ENCODE measurements around the gene SPRY4.
"Not testable (repeated sequence)": the region's sequence is repeated elsewhere in the genome, so short reads cannot be mapped to it uniquely, and the experiment has no call there.

Gene SPRY4

GRCh38 chr5:142314109-142314508 is 10.7 kb downstream of the SPRY4 start:
- no peak for DNase-seq

DNA sequence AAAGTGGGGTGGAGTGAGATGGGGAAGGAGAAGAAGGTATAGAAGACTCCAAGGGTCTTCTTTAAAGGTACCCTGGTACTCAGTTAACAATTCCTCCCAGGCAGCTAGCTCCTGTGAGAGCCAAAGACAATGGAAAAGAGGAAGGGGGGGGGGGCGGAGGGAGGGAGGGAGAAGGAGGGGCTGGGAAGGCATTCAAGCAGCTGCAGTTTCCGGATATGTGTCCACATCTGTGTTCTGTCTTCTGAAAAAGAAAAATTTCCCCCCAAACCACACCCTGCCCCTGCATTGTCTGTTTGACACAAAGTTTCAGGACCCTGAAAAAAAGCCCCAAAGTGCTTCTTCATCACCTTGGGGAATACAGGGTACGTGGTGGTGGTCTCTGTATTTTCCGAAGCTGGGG is 11.1 kb downstream of the SPRY4 start:
- no peak for DNase-seq

DNA sequence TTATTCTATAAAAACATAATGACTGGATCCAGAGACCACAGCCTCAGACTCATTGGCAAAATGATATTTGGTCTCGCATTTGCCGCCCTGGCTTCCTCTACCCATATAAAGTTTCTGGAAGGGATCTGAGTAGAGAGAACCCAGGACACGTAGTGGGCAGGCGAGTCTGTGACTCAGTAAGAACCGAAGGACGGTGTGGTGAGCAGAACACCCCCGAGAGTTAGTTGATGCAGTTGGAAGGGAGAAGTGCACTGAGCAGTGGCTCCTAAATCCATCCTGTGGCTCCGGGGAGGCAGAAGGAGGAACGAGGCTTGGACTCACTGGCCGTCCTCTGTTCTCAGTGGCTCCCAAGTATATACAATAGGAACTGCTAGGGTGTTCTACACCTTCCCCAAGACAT is 11.5 kb downstream of the SPRY4 start:
- DNase-seq: no peak

DNA sequence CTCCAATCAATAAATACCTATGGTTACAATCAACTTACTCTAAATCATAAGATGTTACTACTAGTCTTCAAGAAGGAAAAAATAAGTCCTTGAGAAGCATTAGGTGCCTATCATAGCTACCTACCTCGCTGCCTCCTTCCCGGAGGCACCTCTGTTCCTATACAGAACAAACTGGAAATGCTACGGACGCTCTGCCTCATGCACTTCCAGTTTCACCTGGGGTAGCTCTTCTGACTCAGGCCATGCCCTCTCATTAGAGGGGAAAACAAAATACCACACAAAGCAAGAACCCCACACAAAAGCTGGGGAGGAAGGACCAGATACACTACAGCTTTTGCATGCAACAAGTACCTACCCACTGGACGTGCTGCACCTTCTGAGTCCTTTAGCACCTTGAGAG is 12.4 kb downstream of the SPRY4 start:
- no peak for DNase-seq

DNA sequence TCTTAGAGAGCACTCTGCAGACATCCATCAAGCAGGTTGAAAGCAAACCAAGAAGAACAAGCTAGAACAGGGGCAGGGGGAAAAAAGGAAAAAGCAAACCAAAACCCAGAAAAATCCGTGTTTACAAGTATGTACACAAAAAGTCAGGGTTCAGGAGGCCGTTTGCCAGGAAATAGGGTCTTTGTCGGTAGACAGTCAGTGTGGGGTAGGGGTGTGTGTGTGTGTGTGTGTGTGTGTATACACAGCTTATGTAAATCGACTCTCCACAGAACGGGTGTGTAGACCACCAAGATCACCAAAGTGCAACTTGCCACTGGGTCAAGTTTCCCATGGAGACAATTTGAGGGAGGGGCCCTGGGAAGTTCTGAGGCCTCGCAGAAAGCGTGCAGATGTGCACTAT is 13.1 kb downstream of the SPRY4 start:
- no peak for DNase-seq

DNA sequence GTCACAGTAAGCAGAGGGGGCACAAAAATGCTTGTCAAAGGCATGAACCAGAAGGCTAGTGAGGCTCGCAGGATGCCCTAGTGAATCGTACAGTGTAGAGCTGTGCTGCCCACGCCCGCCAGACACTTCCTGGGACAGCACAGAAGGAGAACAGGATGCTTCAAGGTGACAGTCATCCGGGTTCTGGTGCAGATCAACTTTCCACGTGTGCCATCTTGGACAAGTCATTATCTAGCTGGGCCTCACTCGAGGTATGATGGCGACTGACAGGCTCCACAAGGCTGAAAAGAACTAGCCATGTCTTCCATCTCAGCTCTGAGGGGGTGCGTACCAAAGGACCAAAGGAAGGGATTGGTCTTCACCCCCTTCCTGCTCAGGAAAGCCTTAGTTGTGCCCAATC is 14.0 kb downstream of the SPRY4 start:
- no peak for DNase-seq

DNA sequence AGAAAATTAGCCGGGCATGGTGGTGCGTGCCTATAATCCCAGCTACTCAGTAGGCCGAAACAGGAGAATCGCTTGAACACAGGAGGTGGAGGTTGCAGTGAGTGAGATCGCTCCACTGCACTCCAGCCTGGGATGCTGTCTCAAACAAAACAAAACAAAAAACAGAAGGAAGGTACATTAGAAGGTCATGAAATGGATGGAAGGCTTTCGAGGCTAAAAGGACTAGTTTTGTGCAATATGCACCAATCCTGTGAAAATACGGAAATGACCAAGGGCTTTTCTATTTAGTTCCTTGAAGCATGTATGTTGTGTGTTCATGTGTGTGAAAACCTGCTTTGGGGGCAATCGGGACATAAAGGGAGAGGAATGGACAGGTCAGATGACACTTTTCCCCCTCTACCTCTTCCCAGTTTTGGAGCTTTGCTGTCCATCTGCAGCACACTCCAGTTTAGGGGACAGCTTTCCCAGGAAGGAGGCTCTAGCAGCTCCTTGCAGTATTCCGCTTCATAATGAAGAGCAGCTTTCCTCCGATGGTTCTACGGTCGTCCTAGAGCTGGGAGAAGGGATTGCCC is 15.0 kb downstream of the SPRY4 start:
- no peak for DNase-seq

- DNase-seq: no peak
Observed at GRCh38 chr5:142308358-142308757, 16.5 kb downstream of the SPRY4 start.

GRCh38 chr5:142307146-142307890 is 17.5 kb downstream of the SPRY4 start:
- DNase-seq: no peak

DNA sequence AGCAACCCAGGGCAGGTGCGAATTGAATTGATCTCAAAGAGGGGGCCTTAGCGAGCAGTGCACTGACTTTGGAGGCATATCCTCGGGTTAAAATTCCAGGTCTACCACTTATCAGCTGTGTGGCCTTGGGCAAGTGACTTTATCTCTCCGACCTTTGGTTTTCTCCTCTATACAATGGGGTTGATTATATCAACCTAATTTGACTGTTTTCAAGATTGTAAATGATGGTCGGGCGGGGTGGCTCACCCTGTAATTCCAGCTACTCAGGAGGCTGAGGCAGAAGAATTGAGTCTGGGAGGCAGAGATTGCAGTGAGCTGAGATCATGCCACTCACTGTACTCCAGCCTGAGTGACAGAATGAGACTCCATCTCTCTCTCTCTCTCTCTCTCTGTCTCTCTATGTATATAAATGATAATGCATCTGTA is 18.7 kb downstream of the SPRY4 start:
- DNase-seq: no peak

- DNase-seq: no peak
Observed at GRCh38 chr5:142305211-142305610, 19.6 kb downstream of the SPRY4 start.

DNA sequence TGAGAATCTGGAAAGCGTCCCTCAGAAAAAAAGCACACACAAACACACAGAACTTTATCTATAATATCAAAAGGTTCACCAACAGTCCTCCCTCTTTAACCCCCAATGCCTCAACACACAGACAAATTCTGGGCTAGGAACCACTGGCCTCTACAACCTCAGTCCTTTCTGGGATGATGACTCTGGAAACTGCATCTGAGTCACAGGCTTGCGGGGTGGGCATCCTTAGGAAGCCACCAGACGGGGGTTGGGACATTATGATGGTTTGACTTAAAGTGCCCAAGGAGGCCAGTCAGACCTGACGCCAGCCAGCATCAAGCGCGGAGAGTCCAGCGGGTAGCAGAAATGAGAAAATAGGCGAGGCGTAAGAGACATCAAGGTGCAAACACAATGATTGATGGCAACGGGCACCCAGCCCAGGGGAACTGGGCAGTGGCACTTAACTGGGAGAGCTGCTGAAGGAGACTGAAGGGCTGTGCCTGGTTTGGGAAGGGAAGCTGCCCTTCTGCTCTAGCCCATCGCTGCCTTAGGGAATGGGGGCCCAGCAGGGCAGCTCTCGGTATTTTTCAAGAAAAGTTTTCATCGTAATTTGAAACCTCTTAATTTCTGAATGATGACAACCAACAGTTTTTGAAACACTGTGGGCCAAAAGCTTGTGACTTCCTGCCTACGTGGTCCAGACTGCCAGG is 20.7 kb downstream of the SPRY4 start:
- DNase-seq: no peak

DNA sequence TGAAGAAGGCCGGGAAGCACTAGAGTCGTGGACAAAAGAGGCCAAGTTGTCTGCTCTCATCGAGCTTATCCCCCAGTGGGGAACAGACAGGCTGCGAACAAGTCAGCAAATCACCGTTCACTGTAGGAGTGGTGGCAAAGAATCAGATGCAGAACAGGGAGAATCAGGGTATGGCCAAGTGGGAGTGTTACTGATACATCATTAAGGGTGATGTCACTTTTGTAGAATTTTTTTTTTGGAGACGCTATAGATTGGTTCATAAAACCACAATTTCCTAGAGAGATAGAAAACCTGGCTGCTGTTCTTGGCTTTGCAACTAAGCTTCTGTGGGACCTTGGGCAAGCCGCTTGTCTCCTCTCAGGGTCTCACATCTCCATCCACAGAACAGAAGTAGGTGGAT is 21.3 kb downstream of the SPRY4 start:
- no peak for DNase-seq

GRCh38 chr5:142301540-142301939 is 23.3 kb downstream of the SPRY4 start:
- DNase-seq: peak; percentile 29

- DNase-seq: no peak
Observed at GRCh38 chr5:142300677-142301076, 24.1 kb downstream of the SPRY4 start.

GRCh38 chr5:142298789-142299188 is 26.0 kb downstream of the SPRY4 start:
- no peak for DNase-seq

DNA sequence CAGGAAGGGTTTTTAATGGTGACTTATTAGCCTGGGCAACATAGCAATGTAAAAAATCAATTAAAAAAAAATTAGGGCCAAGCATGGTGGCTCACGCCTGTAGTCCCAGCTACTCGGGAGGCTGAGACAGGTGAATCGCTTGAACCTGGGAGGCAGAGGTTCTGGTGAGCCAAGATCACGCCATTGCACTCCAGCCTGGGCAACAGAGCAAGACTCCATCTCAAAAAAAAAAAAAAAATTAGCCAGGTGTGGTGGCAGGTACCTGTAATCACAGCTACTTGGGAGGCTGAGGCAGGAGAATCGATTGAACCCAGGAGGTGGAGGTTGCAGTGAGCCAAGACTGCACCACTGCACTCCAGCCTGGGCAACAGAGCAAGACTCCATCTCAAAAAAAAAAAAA is 27.0 kb downstream of the SPRY4 start:
- not testable (repeated sequence) for DNase-seq

- DNase-seq: no peak
Observed at GRCh38 chr5:142296914-142297417, 27.9 kb downstream of the SPRY4 start.

DNA sequence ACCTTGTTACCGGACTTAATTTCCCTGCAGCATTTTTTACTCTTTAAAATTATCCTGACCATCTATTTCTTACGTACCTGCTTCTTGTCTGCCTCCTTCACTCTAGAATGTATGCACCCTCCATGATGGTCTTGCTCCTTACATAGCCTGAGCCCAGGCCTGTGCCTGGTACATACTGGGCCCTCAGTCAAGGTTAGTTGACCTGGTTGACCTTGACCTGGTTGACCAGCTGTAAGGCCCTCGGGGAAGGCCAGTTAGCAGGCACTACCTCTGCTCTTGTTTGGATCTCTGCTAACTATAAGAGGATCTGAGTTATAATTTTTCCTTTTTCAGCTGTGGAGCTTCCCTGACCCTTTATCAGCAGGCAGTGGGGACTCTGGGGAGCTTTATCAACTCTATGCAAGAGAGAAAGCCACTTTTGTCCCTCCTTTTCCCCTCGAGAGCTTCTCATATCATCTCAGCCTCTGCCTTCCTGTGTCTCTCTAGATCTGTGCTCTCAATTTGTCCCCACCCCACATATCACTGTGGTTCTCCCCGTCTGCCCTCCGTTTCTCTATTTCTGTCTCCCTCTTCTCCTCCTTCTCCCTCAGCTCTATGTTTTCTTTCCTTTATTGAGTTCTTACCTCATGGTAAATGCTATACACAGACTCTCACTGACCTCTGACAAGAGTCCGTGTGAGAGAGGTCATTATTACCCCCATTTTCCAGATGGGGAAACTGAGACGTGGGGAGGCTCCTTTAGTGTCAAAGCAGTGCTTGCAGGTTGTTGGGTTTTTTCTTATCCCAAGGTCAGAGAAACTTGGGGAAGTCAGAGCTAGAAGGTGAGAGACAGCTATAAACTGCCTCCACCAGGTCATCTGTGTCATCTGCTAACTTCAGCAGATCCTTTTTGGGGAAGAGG is 28.6 kb downstream of the SPRY4 start:
- no peak for DNase-seq

DNA sequence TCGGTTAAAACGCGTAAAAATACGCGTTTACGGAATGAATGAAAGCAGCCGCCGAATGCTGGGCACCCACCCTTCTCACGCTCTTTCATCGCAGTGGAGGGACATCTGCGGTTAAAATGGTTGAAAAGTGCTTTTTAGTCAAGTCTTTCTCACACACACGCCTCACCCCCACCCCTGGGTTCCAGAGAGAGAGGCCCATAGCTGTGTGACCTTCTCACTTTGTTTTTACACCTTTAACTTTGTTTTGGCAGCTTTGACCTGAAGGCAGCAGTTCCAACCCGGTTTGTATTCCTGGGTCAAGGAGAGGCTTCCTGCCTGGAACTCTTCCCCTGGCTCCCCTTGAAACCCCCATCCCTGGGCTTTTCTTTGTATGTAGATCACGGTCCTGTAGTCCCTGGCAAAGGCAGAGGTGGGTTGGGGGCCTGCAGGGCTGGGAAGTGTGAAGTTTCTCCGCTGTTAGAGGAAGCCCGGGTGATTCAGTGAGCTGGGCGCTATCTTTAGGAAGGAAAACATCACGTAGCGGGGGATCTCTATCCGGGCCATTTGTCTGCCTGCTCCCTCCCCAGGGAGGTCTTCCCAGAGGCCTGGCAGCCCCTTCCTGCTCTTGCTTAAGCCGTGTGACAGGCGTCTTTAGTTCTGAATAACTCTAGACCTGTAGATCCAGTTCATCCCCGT is 29.6 kb downstream of the SPRY4 start:
- no peak for DNase-seq

- no peak for DNase-seq
Observed at GRCh38 chr5:142293486-142293885, 31.3 kb downstream of the SPRY4 start.

DNA sequence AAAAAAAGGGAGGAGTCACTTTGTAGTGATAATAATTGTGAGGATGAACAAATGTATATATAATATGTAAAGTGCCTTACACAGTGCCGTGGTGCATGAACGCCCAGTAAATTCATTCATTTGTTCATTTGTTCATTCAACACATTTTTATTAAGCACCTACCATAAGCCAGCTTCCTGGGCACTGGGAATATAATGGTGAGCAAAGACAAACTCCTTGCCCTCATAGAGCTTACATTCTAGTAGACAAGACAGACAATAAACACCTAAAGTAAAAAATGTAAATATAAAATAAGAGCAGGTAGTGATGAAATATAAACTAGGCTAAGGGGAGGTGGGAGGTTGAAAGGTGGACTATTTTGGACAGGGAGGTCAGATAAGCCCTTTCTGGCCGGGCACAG is 32.0 kb downstream of the SPRY4 start:
- no peak for DNase-seq
